MM.1S (cell line): Measurements from ENCODE around the gene GALNS.

ENCODE experiments used
- DNase-seq: peaks from one replicate; pipeline ENCODE4 v3.0.0-alpha.2; 2015
- H2AFZ ChIP-seq: fragments of 300-600 bp; sonication (generic); 2 replicates; pipeline ENCODE4 v1.6.0; 2016; ENCODE audit warnings: antibody characterized with exemption, low read length
- H3F3A ChIP-seq: fragments of 300-600 bp; sonication (generic); 2 replicates; pipeline ENCODE4 v1.6.1; 2016; ENCODE audit warnings: mild to moderate bottlenecking, antibody characterized with exemption, low read length, moderate library complexity, mixed read lengths; ENCODE audit not compliant: insufficient read depth
- H3K27ac ChIP-seq: fragments of 300-600 bp; sonication (generic); 2 replicates; pipeline ENCODE4 v1.5.1; 2016; ENCODE audit warnings: mild to moderate bottlenecking, low read length
- H3K27me3 ChIP-seq: fragments of 300-600 bp; sonication (generic); replicated peaks from 2 replicates; pipeline ENCODE4 v1.6.0; 2016; ENCODE audit warnings: low read length; ENCODE audit not compliant: insufficient read depth
- H3K36me3 ChIP-seq: fragments of 300-600 bp; sonication (generic); replicated peaks from 2 replicates; pipeline ENCODE4 v1.6.1; 2016; ENCODE audit warnings: mild to moderate bottlenecking, low read length, mixed read lengths; ENCODE audit not compliant: insufficient read depth
- H3K4me1 ChIP-seq: fragments of 300-600 bp; sonication (generic); 2 replicates; pipeline ENCODE4 v1.6.1; 2016; ENCODE audit warnings: low read length, mixed read lengths
- H3K4me2 ChIP-seq: fragments of 300-600 bp; sonication (generic); 2 replicates; pipeline ENCODE4 v1.6.0; 2016; ENCODE audit warnings: low read depth, low read length
- H3K4me3 ChIP-seq: fragments of 300-600 bp; sonication (generic); 2 replicates; pipeline ENCODE4 v1.5.1; 2016; ENCODE audit warnings: low read length, mixed read lengths
- H3K79me2 ChIP-seq: fragments of 300-600 bp; sonication (generic); 2 replicates; pipeline ENCODE4 v1.6.1; 2016; ENCODE audit warnings: mixed run types, low read length, mixed read lengths
- H3K9ac ChIP-seq: fragments of 300-600 bp; sonication (generic); 2 replicates; pipeline ENCODE4 v1.6.1; 2016; ENCODE audit warnings: low read length, mixed read lengths
- H3K9me2 ChIP-seq: fragments of 300-600 bp; sonication (generic); replicated peaks from 2 replicates; pipeline ENCODE4 v1.6.1; 2016; ENCODE audit warnings: mild to moderate bottlenecking, low read length, mixed read lengths; ENCODE audit not compliant: insufficient read depth
- H3K9me3 ChIP-seq: fragments of 300-600 bp; sonication (generic); replicated peaks from 2 replicates; pipeline ENCODE4 v1.6.1; 2016; ENCODE audit warnings: mild to moderate bottlenecking, low read length, mixed read lengths; ENCODE audit not compliant: insufficient read depth
- H4K20me1 ChIP-seq: fragments of 300-600 bp; sonication (generic); 2 replicates; pipeline ENCODE4 v1.6.1; 2016; ENCODE audit warnings: mild to moderate bottlenecking, low read length, moderate library complexity, mixed read lengths; ENCODE audit not compliant: insufficient read depth
- CTCF ChIP-seq: fragments of 300-600 bp; sonication (generic); IDR thresholded peaks from 2 replicates; pipeline ENCODE4 v1.5.1; 2016; ENCODE audit warnings: antibody characterized with exemption, low read length, mixed read lengths
- EZH2 ChIP-seq: fragments of 300-600 bp; sonication (generic); optimal IDR thresholded peaks from 2 replicates; pipeline ENCODE3; 2017; ENCODE audit warnings: low read depth, mild to moderate bottlenecking, antibody characterized with exemption, low read length, mixed read lengths
- EZH2phosphoT487 ChIP-seq: fragments of 300-600 bp; sonication (generic); IDR thresholded peaks from 2 replicates; pipeline ENCODE4 v1.6.1; 2018; ENCODE audit warnings: antibody characterized with exemption, low read length

The GALNS gene

GRCh38 chr16:88847654-88848053 lies 9.1 kb downstream of the GALNS start:
- Histone ChIP-seq H3K9me3 (no peaks in the 10 kb centered on the region), H3K36me3 (no peaks in the 10 kb centered on the region), H4K20me1 (no peaks in the 10 kb centered on the region), H3K4me1 (no peaks in the 10 kb centered on the region), H3K9me2 (no peaks in the 10 kb centered on the region), H3K4me2 (no peak overlapping the region), H3K27me3 (no peaks in the 10 kb centered on the region), H3K79me2 (no peaks in the 10 kb centered on the region), H3K9ac (no peak overlapping the region), H3K4me3 (no peak overlapping the region), H2AFZ (no peak overlapping the region), H3F3A (no peaks in the 10 kb centered on the region), H3K27ac (no peak overlapping the region)
- TF ChIP-seq EZH2 (no peak), EZH2phosphoT487 (no peak), CTCF (no peak)
- no peak for DNase-seq

GRCh38 chr16:88846088-88846487 lies 10.7 kb downstream of the GALNS start:
- Histone ChIP-seq H3K4me2 (no peak overlapping the region), H3K4me1 (no peaks in the 10 kb centered on the region), H3K9me2 (no peaks in the 10 kb centered on the region), H3K36me3 (no peaks in the 10 kb centered on the region), H4K20me1 (no peaks in the 10 kb centered on the region), H3K9ac (no peak overlapping the region), H3K4me3 (no peak overlapping the region), H2AFZ (no peak overlapping the region), H3K9me3 (no peaks in the 10 kb centered on the region), H3F3A (no peaks in the 10 kb centered on the region), H3K27me3 (no peaks in the 10 kb centered on the region), H3K79me2 (no peaks in the 10 kb centered on the region), H3K27ac (no peak overlapping the region)
- no peak for DNase-seq
- TF ChIP-seq EZH2phosphoT487, result no peak
- TF ChIP-seq CTCF, result no peak
- TF ChIP-seq EZH2, result no peak

- TF ChIP-seq CTCF, result no peak
- no peak for TF ChIP-seq EZH2
- no peak for TF ChIP-seq EZH2phosphoT487
- no peaks in the 10 kb centered on the region for H3F3A ChIP-seq
- H3K4me2 ChIP-seq, result no peak overlapping the region
- no peaks in the 10 kb centered on the region for H4K20me1 ChIP-seq
- no peak overlapping the region for H3K4me3 ChIP-seq
- no peak overlapping the region for H2AFZ ChIP-seq
- no peaks in the 10 kb centered on the region for H3K79me2 ChIP-seq
- H3K27ac ChIP-seq, result no peak overlapping the region
- H3K9me2 ChIP-seq, result no peaks in the 10 kb centered on the region
- no peaks in the 10 kb centered on the region for H3K4me1 ChIP-seq
- no peaks in the 10 kb centered on the region for H3K27me3 ChIP-seq
- no peaks in the 10 kb centered on the region for H3K9me3 ChIP-seq
- H3K9ac ChIP-seq, result no peak overlapping the region
- DNase-seq, result no peak
- H3K36me3 ChIP-seq, result no peaks in the 10 kb centered on the region
Measured at GRCh38 chr16:88844419-88845036, 12.2 kb downstream of the GALNS start.
